ENCODE results near the gene MINAR2.

GRCh38 chr5:129781594-129781993, 33.7 kb downstream of the MINAR2 start:
- no peak for TF ChIP-seq CTCF (conservative IDR thresholded peaks at IDR 0.05)
- no peak for TF ChIP-seq ZFX (IDR thresholded peaks at IDR 0.05)

Measured in C4-2B (cell line).